ENCODE data around the gene ESYT3.

ESYT3 gene

GRCh38 chr3:138460536-138461205, 26.3 kb downstream of the ESYT3 start:
- no peak for DNase-seq (ENCODE audit: low read depth)
- H3K4me3 ChIP-seq (ENCODE audit: control insufficient read depth, low read depth, low read length): no peak overlapping the region
- no peak for TF ChIP-seq CTCF (conservative IDR thresholded peaks at IDR 0.05; ENCODE audit: control insufficient read depth, insufficient read depth, low read depth, low read length)

- no peak overlapping the region for H3K4me3 ChIP-seq (ENCODE audit: control insufficient read depth, low read depth, low read length)
- no peak for TF ChIP-seq CTCF (conservative IDR thresholded peaks at IDR 0.05; ENCODE audit: control insufficient read depth, insufficient read depth, low read depth, low read length)
- no peak for DNase-seq (ENCODE audit: low read depth)
Observed at GRCh38 chr3:138461246-138461645, 26.8 kb downstream of the ESYT3 start.

GRCh38 chr3:138461896-138462295, 27.5 kb downstream of the ESYT3 start:
- no peak overlapping the region for H3K4me3 ChIP-seq (ENCODE audit: control insufficient read depth, low read depth, low read length)
- no peak for DNase-seq (ENCODE audit: low read depth)

GRCh38 chr3:138463724-138464490, 29.5 kb downstream of the ESYT3 start:
- DNase-seq (ENCODE audit: low read depth): no peak
- TF ChIP-seq CTCF (conservative IDR thresholded peaks at IDR 0.05; ENCODE audit: control insufficient read depth, insufficient read depth, low read depth, low read length): no peak
- no peak overlapping the region for H3K4me3 ChIP-seq (ENCODE audit: control insufficient read depth, low read depth, low read length)

More at GRCh38 chr3:138461896-138462295, 27.5 kb downstream of the ESYT3 start:
- TF ChIP-seq CTCF (conservative IDR thresholded peaks at IDR 0.05; ENCODE audit: control insufficient read depth, insufficient read depth, low read depth, low read length): no peak

GRCh38 chr3:138464491-138464860, 30.1 kb downstream of the ESYT3 start:
- no peak for TF ChIP-seq CTCF (conservative IDR thresholded peaks at IDR 0.05; ENCODE audit: control insufficient read depth, insufficient read depth, low read depth, low read length)
- no peak overlapping the region for H3K4me3 ChIP-seq (ENCODE audit: control insufficient read depth, low read depth, low read length)
- no peak for DNase-seq (ENCODE audit: low read depth)

GRCh38 chr3:138465451-138465850, 31.0 kb downstream of the ESYT3 start:
- no peak for DNase-seq (ENCODE audit: low read depth)
- no peak overlapping the region for H3K4me3 ChIP-seq (ENCODE audit: control insufficient read depth, low read depth, low read length)
- no peak for TF ChIP-seq CTCF (conservative IDR thresholded peaks at IDR 0.05; ENCODE audit: control insufficient read depth, insufficient read depth, low read depth, low read length)
